ENCODE results near the gene IRF2BP2. TPM values are rescaled to one million over a fixed set of nuclear protein-coding genes. Genes with fewer than 3 reads are reported as not detected.

Gene IRF2BP2
- total RNA-seq, 2 experiments from 2014 or later = 83.0 to 95.0 TPM

- CTCF ChIA-PET = interaction anchor here (1.2 kb wide), 1 partner anchor 87 kb away, joined by 3 read pairs; no protein-coding TSS in a partner anchor
- no peaks in the 10 kb centered on the region for H3K4me1 Mint-ChIP-seq
- POLR2A ChIA-PET = no interaction called here
- no peaks in the 10 kb centered on the region for H3K27me3 Mint-ChIP-seq
- no peak overlapping the region for H3K4me3 Mint-ChIP-seq
- H3K27ac Mint-ChIP-seq = no peak overlapping the region
- no peak for DNase-seq
- H3K36me3 Mint-ChIP-seq (ENCODE audit: low read depth) = no peaks in the 10 kb centered on the region
- H3K9me3 Mint-ChIP-seq = peaks cover 10% of the 10 kb centered on the region
Observed at GRCh38 chr1:234629026-234629425, 19.0 kb upstream of the IRF2BP2 start.

- no peaks in the 10 kb centered on the region for H3K36me3 Mint-ChIP-seq (ENCODE audit: low read depth)
- H3K27me3 Mint-ChIP-seq = no peaks in the 10 kb centered on the region
- H3K9me3 Mint-ChIP-seq = peaks cover 10% of the 10 kb centered on the region
- ChIA-PET POLR2A (no interaction called here), CTCF (interaction anchor here (1.3 kb wide), 1 partner anchor 16 kb away, joined by 4 read pairs; no protein-coding TSS in a partner anchor)
- DNase-seq = no peak
- no peak overlapping the region for H3K4me3 Mint-ChIP-seq
- H3K27ac Mint-ChIP-seq = no peak overlapping the region
- H3K4me1 Mint-ChIP-seq = no peaks in the 10 kb centered on the region
Observed at GRCh38 chr1:234628089-234628488, 18.1 kb upstream of the IRF2BP2 start.

- POLR2A ChIA-PET = no interaction called here
- Mint-ChIP-seq H3K4me1 (no peaks in the 10 kb centered on the region), H3K9me3 (peaks cover 10% of the 10 kb centered on the region), H3K27me3 (no peaks in the 10 kb centered on the region), H3K27ac (no peak overlapping the region), H3K36me3 (ENCODE audit: low read depth) (no peaks in the 10 kb centered on the region), H3K4me3 (no peak overlapping the region)
- CTCF ChIA-PET = interaction anchor here (0.6 to 1.6 kb wide), 3 partner anchors 15 to 384 kb away, joined by 3 to 4 read pairs (median 3); no protein-coding TSS in a partner anchor
- DNase-seq = no peak
Observed at GRCh38 chr1:234627009-234627950, 17.3 kb upstream of the IRF2BP2 start.

- H3K9me3 Mint-ChIP-seq = peaks cover 10% of the 10 kb centered on the region
- H3K4me1 Mint-ChIP-seq = no peaks in the 10 kb centered on the region
- ChIA-PET POLR2A (no interaction called here), CTCF (interaction anchor here (0.6 to 1.6 kb wide), 2 partner anchors 209 to 385 kb away, joined by 3 read pairs; no protein-coding TSS in a partner anchor)
- H3K4me3 Mint-ChIP-seq = no peak overlapping the region
- no peak overlapping the region for H3K27ac Mint-ChIP-seq
- DNase-seq = no peak
- H3K27me3 Mint-ChIP-seq = no peaks in the 10 kb centered on the region
- no peaks in the 10 kb centered on the region for H3K36me3 Mint-ChIP-seq (ENCODE audit: low read depth)
Observed at GRCh38 chr1:234626391-234626790, 16.4 kb upstream of the IRF2BP2 start.

- no peak for DNase-seq
- Mint-ChIP-seq H3K9me3 (peaks cover 2% of the 10 kb centered on the region), H3K4me3 (no peak overlapping the region), H3K4me1 (peaks cover 3% of the 10 kb centered on the region), H3K27ac (no peak overlapping the region), H3K36me3 (ENCODE audit: low read depth) (no peaks in the 10 kb centered on the region), H3K27me3 (no peaks in the 10 kb centered on the region)
- ChIA-PET POLR2A (no interaction called here), CTCF (interaction anchor here (1.6 to 1.8 kb wide), 2 partner anchors 12 to 15 kb away, joined by 3 to 5 read pairs; no protein-coding TSS in a partner anchor)
Observed at GRCh38 chr1:234624724-234625117, 14.7 kb upstream of the IRF2BP2 start.

- POLR2A ChIA-PET = no interaction called here
- Mint-ChIP-seq H3K9me3 (no peaks in the 10 kb centered on the region), H3K4me3 (no peak overlapping the region), H3K27me3 (no peaks in the 10 kb centered on the region), H3K36me3 (ENCODE audit: low read depth) (no peaks in the 10 kb centered on the region), H3K4me1 (peaks cover 14% of the 10 kb centered on the region), H3K27ac (no peak overlapping the region)
- no peak for DNase-seq
- CTCF ChIA-PET = interaction anchor here (0.6 to 1.2 kb wide), 2 partner anchors 69 to 874 kb away, joined by 3 to 4 read pairs; no protein-coding TSS in a partner anchor
Observed at GRCh38 chr1:234621657-234622335, 11.8 kb upstream of the IRF2BP2 start.

- no peaks in the 10 kb centered on the region for H3K27me3 Mint-ChIP-seq
- POLR2A ChIA-PET = no interaction called here
- H3K9me3 Mint-ChIP-seq = no peaks in the 10 kb centered on the region
- peaks cover 14% of the 10 kb centered on the region for H3K4me1 Mint-ChIP-seq
- CTCF ChIA-PET = interaction anchor here (1.0 kb wide), 1 partner anchor 143 kb away, joined by 3 read pairs; the partner anchor contains the start of gene TARBP1
- DNase-seq = no peak
- no peak overlapping the region for H3K4me3 Mint-ChIP-seq
- no peak overlapping the region for H3K27ac Mint-ChIP-seq
- H3K36me3 Mint-ChIP-seq (ENCODE audit: low read depth) = no peaks in the 10 kb centered on the region
Observed at GRCh38 chr1:234621127-234621468, 11.1 kb upstream of the IRF2BP2 start.

GRCh38 chr1:234620272-234621126 is 10.5 kb upstream of the IRF2BP2 start:
- Mint-ChIP-seq H3K9me3 (no peaks in the 10 kb centered on the region), H3K36me3 (ENCODE audit: low read depth) (no peaks in the 10 kb centered on the region), H3K27me3 (no peaks in the 10 kb centered on the region), H3K4me3 (no peak overlapping the region), H3K27ac (no peak overlapping the region), H3K4me1 (peaks cover 14% of the 10 kb centered on the region)
- no peak for DNase-seq
- ChIA-PET CTCF (interaction anchor here (1.0 to 1.9 kb wide), 4 partner anchors 23 to 463 kb away, joined by 3 to 5 read pairs (median 4); partner anchors contain the start of gene TARBP1), POLR2A (no interaction called here)

GRCh38 chr1:234619794-234620247 is 9.8 kb upstream of the IRF2BP2 start:
- CTCF ChIA-PET = interaction anchor here (1.0 to 1.9 kb wide), 5 partner anchors 22 to 464 kb away, joined by 3 to 5 read pairs (median 3); no protein-coding TSS in a partner anchor
- H3K27me3 Mint-ChIP-seq = no peaks in the 10 kb centered on the region
- no peaks in the 10 kb centered on the region for H3K36me3 Mint-ChIP-seq (ENCODE audit: low read depth)
- peaks cover 14% of the 10 kb centered on the region for H3K4me1 Mint-ChIP-seq
- no peak overlapping the region for H3K27ac Mint-ChIP-seq
- POLR2A ChIA-PET = interaction anchor here (0.6 kb wide), 1 partner anchor 18 kb away, joined by 3 read pairs; no protein-coding TSS in a partner anchor
- no peaks in the 10 kb centered on the region for H3K9me3 Mint-ChIP-seq
- DNase-seq = no peak
- no peak overlapping the region for H3K4me3 Mint-ChIP-seq

GRCh38 chr1:234619071-234619480 is 9.1 kb upstream of the IRF2BP2 start:
- Mint-ChIP-seq H3K36me3 (ENCODE audit: low read depth) (no peaks in the 10 kb centered on the region), H3K9me3 (no peaks in the 10 kb centered on the region), H3K27me3 (no peaks in the 10 kb centered on the region), H3K27ac (no peak overlapping the region), H3K4me3 (no peak overlapping the region), H3K4me1 (peaks cover 15% of the 10 kb centered on the region)
- ChIA-PET CTCF (interaction anchor here (1.0 to 1.9 kb wide), 4 partner anchors 21 to 222 kb away, joined by 3 to 5 read pairs (median 4); no protein-coding TSS in a partner anchor), POLR2A (interaction anchor here (0.6 kb wide), 1 partner anchor 18 kb away, joined by 3 read pairs; no protein-coding TSS in a partner anchor)
- no peak for DNase-seq

- ChIA-PET CTCF (interaction anchor here (1.5 to 1.9 kb wide), 2 partner anchors 21 to 26 kb away, joined by 3 to 5 read pairs; no protein-coding TSS in a partner anchor), POLR2A (no interaction called here)
- no peaks in the 10 kb centered on the region for H3K9me3 Mint-ChIP-seq
- H3K27ac Mint-ChIP-seq = no peak overlapping the region
- no peak overlapping the region for H3K4me3 Mint-ChIP-seq
- no peaks in the 10 kb centered on the region for H3K36me3 Mint-ChIP-seq (ENCODE audit: low read depth)
- no peak for DNase-seq
- peaks cover 19% of the 10 kb centered on the region for H3K4me1 Mint-ChIP-seq
- no peaks in the 10 kb centered on the region for H3K27me3 Mint-ChIP-seq
Observed at GRCh38 chr1:234618737-234619049, 8.7 kb upstream of the IRF2BP2 start.

All from activated CD4-positive, alpha-beta T cell treated with anti-CD3 and anti-CD28 coated beads, Interleukin-2, amount 10 ng/mL, durations not matched to agents 7 days and 5 days (primary cell).